GM12878 (cell line): ENCODE results near the gene USP31. TPM values are rescaled to one million over a fixed set of nuclear protein-coding genes. Genes with fewer than 3 reads are reported as not detected.

ENCODE experiments used
- ATAC-seq: fragments of 200-7000 bp; cut with Tn5 transposase; 3 replicates; pipeline ENCODE4 v1.9.1; 2020; ENCODE audit warnings: mild to moderate bottlenecking, moderate library complexity
- BruUV-seq: library from RNA; stranded (reverse); fragments of 400-500 nt; replicated peaks from 2 replicates; lab custom pipeline; 2021; lab: Mats Ljungman, UMichigan
- CTCF ChIA-PET: fragments of 300-600 bp; sonication (Branson Sonifier 250); formaldehyde crosslinking; extraction: SDS; loops from one replicate; lab custom pipeline; 2021; ENCODE audit warnings: inconsistent platforms; lab: Yijun Ruan, JAX
- POLR2A ChIA-PET: fragments of 350-600 bp; formaldehyde crosslinking; extraction: SDS; loops from one replicate; lab custom pipeline; 2021; ENCODE audit warnings: inconsistent platforms; lab: Charles Lee
- RAD21 ChIA-PET: fragments of 300-600 bp; sonication (Branson Sonifier 250); formaldehyde crosslinking; loops from one replicate; lab custom pipeline; 2023; ENCODE audit warnings: antibody characterized with exemption; ENCODE audit not compliant: unreplicated experiment; lab: Charles Lee
- SMC1A ChIA-PET: fragments of 300-600 bp; sonication (Branson Sonifier 250); formaldehyde crosslinking; loops from one replicate; lab custom pipeline; 2023; ENCODE audit not compliant: unreplicated experiment, uncharacterized antibody; lab: Charles Lee
- DNase-seq: peaks from one replicate; pipeline ENCODE4 v3.0.0-alpha.2; 2011; ENCODE audit warnings: low read depth, low spot score
- FAIRE-seq: peaks from 3 replicates; lab custom pipeline; 2011; peaks lifted over from hg19 to GRCh38; lab: Jason Lieb, UNC
- H2AFZ ChIP-seq: 2 replicates; pipeline ENCODE4 v1.6.0; 2011; ENCODE audit warnings: low read depth, low read length, control low read depth; ENCODE audit not compliant: control insufficient read depth
- H3K27ac ChIP-seq: 2 replicates; pipeline ENCODE4 v1.5.1; 2011; ENCODE audit warnings: control low read depth; ENCODE audit not compliant: control insufficient read depth, insufficient read depth
- H3K27me3 ChIP-seq, 2 experiments: replicated peaks in 1 of 2; 2 replicates each; pipeline versions ENCODE4 v1.6.0 to v1.6.1; 2011; ENCODE audit warnings: low read length in 1 of 2; ENCODE audit not compliant: control insufficient read depth in 2 of 2, insufficient read depth in 2 of 2
- H3K36me3 ChIP-seq, 2 experiments: 2 replicates each; pipeline ENCODE4 v1.5.1; 2011; ENCODE audit warnings: low read length in 1 of 2; ENCODE audit not compliant: control insufficient read depth in 2 of 2, insufficient read depth in 2 of 2
- H3K4me1 ChIP-seq: 2 replicates; pipeline ENCODE4 v1.6.1; 2011; ENCODE audit warnings: mild to moderate bottlenecking, low read length, moderate library complexity, mixed read lengths; ENCODE audit not compliant: control insufficient read depth, insufficient read depth
- H3K4me2 ChIP-seq: 2 replicates; pipeline ENCODE4 v1.6.0; 2011; ENCODE audit warnings: control low read depth; ENCODE audit not compliant: control insufficient read depth, insufficient read depth
- H3K4me3 ChIP-seq: fragments of 200-600 bp; sonication (generic); 2 replicates; pipeline ENCODE4 v1.5.1; 2016
- H3K79me2 ChIP-seq: 2 replicates; pipeline ENCODE4 v1.6.0; 2011; ENCODE audit warnings: low read length; ENCODE audit not compliant: control insufficient read depth, insufficient read depth
- H3K9ac ChIP-seq: 2 replicates; pipeline ENCODE4 v1.8.0; 2011; ENCODE audit warnings: low read length, control low read depth, mixed read lengths; ENCODE audit not compliant: control insufficient read depth, insufficient read depth
- H3K9me3 ChIP-seq: replicated peaks from 3 replicates; pipeline ENCODE4 v1.5.1; 2011; ENCODE audit warnings: mild to moderate bottlenecking, low read length; ENCODE audit not compliant: control insufficient read depth, insufficient read depth
- H4K20me1 ChIP-seq: 2 replicates; pipeline ENCODE4 v1.6.0; 2011; ENCODE audit not compliant: control insufficient read depth, insufficient read depth
- BACH1 ChIP-seq: fragments of 450-650 bp; IDR thresholded peaks from 2 replicates; pipeline ENCODE4 v1.6.1; 2017; ENCODE audit warnings: mild to moderate bottlenecking, borderline replicate concordance
- BMI1 ChIP-seq: fragments of 450-650 bp; IDR thresholded peaks from 2 replicates; pipeline ENCODE4 v1.6.1; 2016; ENCODE audit warnings: mild to moderate bottlenecking, moderate library complexity, borderline replicate concordance
- CBFB ChIP-seq: IDR thresholded peaks from 2 replicates; pipeline ENCODE4 v1.6.1; 2016; ENCODE audit warnings: antibody characterized with exemption, low read depth
- EGR1 ChIP-seq, 2 experiments: IDR thresholded peaks; 1 replicate in 1 of 2; 2 replicates in 1 of 2; pipeline ENCODE4 v1.6.1; 2011 to 2012; ENCODE audit warnings: low read depth in 2 of 2, low read length in 2 of 2, borderline replicate concordance in 1 of 2, mild to moderate bottlenecking in 1 of 2, moderate library complexity in 1 of 2
- ETV6 ChIP-seq, 2 experiments: fragments of 450-650 bp in 1 of 2; IDR thresholded peaks in 1 of 2; conservative IDR thresholded peaks in 1 of 2; 2 replicates each; pipeline ENCODE4 v1.6.1; 2014; ENCODE audit warnings: antibody characterized with exemption in 1 of 2, borderline replicate concordance in 1 of 2, low read depth in 1 of 2, mild to moderate bottlenecking in 1 of 2, moderate library complexity in 1 of 2
- HDAC6 ChIP-seq: fragments of 200-600 bp; sonication (generic); IDR thresholded peaks from one replicate; pipeline ENCODE4 v1.8.0; 2017; ENCODE audit warnings: antibody characterized with exemption; ENCODE audit not compliant: unreplicated experiment
- PAX5 ChIP-seq: IDR thresholded peaks from 2 replicates; pipeline ENCODE4 v1.6.1; 2011; ENCODE audit warnings: low read depth, low read length, borderline replicate concordance
- SPI1 ChIP-seq: IDR thresholded peaks from 2 replicates; pipeline ENCODE4 v1.6.1; 2011; ENCODE audit warnings: low read depth, mild to moderate bottlenecking, low read length, moderate library complexity, borderline replicate concordance; ENCODE audit not compliant: insufficient read depth
- STAT1 ChIP-seq: fragments of 450-650 bp; conservative IDR thresholded peaks from 2 replicates; pipeline ENCODE4 v1.6.1; 2014; ENCODE audit warnings: antibody characterized with exemption, mild to moderate bottlenecking
- TCF7 ChIP-seq: IDR thresholded peaks from 2 replicates; pipeline ENCODE4 v1.6.1; 2014; ENCODE audit warnings: antibody characterized with exemption, borderline replicate concordance
- WGBS: methylation state at CpG from one replicate; pipeline ENCODE4 v1.1.6; 2016; ENCODE audit warnings: low lambda C conversion rate; ENCODE audit not compliant: insufficient replicate concordance, insufficient coverage; ENCODE audit errors: missing lambda C conversion rate; 5-methylcytosine and 5-hydroxymethylcytosine counted together
- in situ Hi-C: fragments of 300-500 bp; cut with MboI; formaldehyde crosslinking; loops from 9 replicates; pipeline ENCODE4 v1.14.3; 2018; ENCODE audit warnings: mixed read lengths
- intact Hi-C: fragments of 100-400 bp; cut with micrococcal nuclease; formaldehyde crosslinking; loops from one replicate; pipeline ENCODE4 v1.14.2; 2022; ENCODE audit not compliant: unreplicated experiment
- polyA plus RNA-seq, 11 experiments: library from polyadenylated mRNA; depleted of rRNA in 4 of 11; unstranded in 6 of 11; stranded (reverse) in 5 of 11; fragments of >200 nt; fragmentation: Nextera tagmentation in 4 of 11; fragmentation: Illumina TruSeq in 1 of 11; extraction: Ambion mirVana in 4 of 11; extraction: Trizol in 1 of 11; gene quantifications; 1 replicate in 1 of 11; 2 replicates in 10 of 11; pipeline versions ENCODE4 v1.2.1 to v1.2.3, GENCODE V29; 2011 to 2016; ENCODE audit warnings: inconsistent platforms in 2 of 11, missing spikeins in 2 of 11, low read depth in 1 of 11
- total RNA-seq, 4 experiments: library from RNA; depleted of rRNA in 3 of 4; stranded (reverse); fragments of >200 nt in 3 of 4; fragmentation: Illumina TruSeq in 1 of 4; extraction: Trizol in 1 of 4; gene quantifications; 2 replicates each; pipeline versions ENCODE4 v1.2.1 to v1.2.3, GENCODE V29; 2013 to 2021
- TF ChIP-seq, protein P1 (sequence below): IDR thresholded peaks from 2 replicates; pipeline ENCODE4 v1.6.1; 2012; ENCODE audit warnings: improper control_type of control experiment, low read depth, low read length; ENCODE audit not compliant: insufficient replicate concordance
- TF ChIP-seq, protein P2 (sequence below): IDR thresholded peaks from 2 replicates; pipeline ENCODE4 v1.6.1; 2012; ENCODE audit warnings: low read depth, low read length, improper control_type of control experiment
- TF ChIP-seq, protein P3 (sequence below): fragments of 450-650 bp; formaldehyde crosslinking; IDR thresholded peaks from 2 replicates; pipeline ENCODE4 v1.4.0; 2020; ENCODE audit warnings: mild to moderate bottlenecking, moderate library complexity

USP31 gene
- total and polyA plus RNA-seq, 10 of the 15 experiments (the other 5 are each of a cell fraction or from before 2014, with no cell fraction given): 0.87 to 6.5 (median 3.2) TPM

DNA sequence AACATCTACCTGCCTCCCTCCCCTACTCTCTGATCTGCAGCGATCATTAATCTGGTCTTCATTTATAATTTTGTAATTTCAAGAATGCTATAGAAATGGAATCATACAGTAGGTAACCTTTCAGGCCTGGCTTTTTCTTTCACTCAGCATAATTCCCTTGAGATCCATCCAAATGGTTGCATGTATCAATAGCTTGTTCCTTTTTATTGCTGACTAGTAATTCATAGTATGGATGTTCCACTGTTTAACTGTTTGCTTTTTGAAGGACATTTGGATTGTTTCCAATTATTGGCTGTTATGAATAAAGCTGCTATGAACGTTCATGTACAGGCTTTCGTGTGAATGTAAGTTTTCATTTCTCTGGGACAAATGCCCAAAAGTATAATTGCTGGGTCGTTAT, 125.2 kb downstream of the USP31 start:
- Histone ChIP-seq H3K4me3 (no peak overlapping the region), H3K9ac (no peak overlapping the region), H3K4me1 (no peaks in the 10 kb centered on the region), H3K4me2 (no peak overlapping the region), H3K27ac (no peak overlapping the region), H3K79me2 (no peaks in the 10 kb centered on the region), H2AFZ (no peak overlapping the region), H3K36me3 (no peaks in the 10 kb centered on the region), H4K20me1 (no peaks in the 10 kb centered on the region), H3K27me3 (peaks cover 0 to 1% of the 10 kb centered on the region in 2 experiments; a peak in 1 of 4 replicates), H3K9me3 (no peaks in the 10 kb centered on the region)
- no TSS peak for BruUV-seq
- ATAC-seq: no peak
- no peak for DNase-seq
- in situ Hi-C loops: no loop called here
- FAIRE-seq: no peak
- RAD21 ChIA-PET: no interaction called here
- SMC1A ChIA-PET: interaction anchor here (1.0 kb wide), 1 partner anchor 26 kb away, joined by 5 read pairs; no protein-coding TSS in a partner anchor
- intact Hi-C loops: no loop called here
- 27% methylated on average over 4 of the region's 4 CpGs for WGBS
- CTCF ChIA-PET: no interaction called here
- POLR2A ChIA-PET: no interaction called here
- no peak for TF ChIP-seq HDAC6
- TF ChIP-seq BMI1: no peak
- TF ChIP-seq TCF7: no peak
- TF ChIP-seq ETV6 (conservative IDR thresholded peaks at IDR 0.05 in 1 of 2, IDR thresholded peaks at IDR 0.05 in 1 of 2; ENCODE audit: borderline replicate concordance in 1 of 2, low read depth in 1 of 2): no peak
- no peak for TF ChIP-seq SPI1
- TF ChIP-seq, protein P1, sequence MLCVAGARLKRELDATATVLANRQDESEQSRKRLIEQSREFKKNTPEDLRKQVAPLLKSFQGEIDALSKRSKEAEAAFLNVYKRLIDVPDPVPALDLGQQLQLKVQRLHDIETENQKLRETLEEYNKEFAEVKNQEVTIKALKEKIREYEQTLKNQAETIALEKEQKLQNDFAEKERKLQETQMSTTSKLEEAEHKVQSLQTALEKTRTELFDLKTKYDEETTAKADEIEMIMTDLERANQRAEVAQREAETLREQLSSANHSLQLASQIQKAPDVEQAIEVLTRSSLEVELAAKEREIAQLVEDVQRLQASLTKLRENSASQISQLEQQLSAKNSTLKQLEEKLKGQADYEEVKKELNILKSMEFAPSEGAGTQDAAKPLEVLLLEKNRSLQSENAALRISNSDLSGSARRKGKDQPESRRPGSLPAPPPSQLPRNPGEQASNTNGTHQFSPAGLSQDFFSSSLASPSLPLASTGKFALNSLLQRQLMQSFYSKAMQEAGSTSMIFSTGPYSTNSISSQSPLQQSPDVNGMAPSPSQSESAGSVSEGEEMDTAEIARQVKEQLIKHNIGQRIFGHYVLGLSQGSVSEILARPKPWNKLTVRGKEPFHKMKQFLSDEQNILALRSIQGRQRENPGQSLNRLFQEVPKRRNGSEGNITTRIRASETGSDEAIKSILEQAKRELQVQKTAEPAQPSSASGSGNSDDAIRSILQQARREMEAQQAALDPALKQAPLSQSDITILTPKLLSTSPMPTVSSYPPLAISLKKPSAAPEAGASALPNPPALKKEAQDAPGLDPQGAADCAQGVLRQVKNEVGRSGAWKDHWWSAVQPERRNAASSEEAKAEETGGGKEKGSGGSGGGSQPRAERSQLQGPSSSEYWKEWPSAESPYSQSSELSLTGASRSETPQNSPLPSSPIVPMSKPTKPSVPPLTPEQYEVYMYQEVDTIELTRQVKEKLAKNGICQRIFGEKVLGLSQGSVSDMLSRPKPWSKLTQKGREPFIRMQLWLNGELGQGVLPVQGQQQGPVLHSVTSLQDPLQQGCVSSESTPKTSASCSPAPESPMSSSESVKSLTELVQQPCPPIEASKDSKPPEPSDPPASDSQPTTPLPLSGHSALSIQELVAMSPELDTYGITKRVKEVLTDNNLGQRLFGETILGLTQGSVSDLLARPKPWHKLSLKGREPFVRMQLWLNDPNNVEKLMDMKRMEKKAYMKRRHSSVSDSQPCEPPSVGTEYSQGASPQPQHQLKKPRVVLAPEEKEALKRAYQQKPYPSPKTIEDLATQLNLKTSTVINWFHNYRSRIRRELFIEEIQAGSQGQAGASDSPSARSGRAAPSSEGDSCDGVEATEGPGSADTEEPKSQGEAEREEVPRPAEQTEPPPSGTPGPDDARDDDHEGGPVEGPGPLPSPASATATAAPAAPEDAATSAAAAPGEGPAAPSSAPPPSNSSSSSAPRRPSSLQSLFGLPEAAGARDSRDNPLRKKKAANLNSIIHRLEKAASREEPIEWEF: no peak
- no peak for TF ChIP-seq CBFB
- no peak for TF ChIP-seq STAT1
- TF ChIP-seq, protein P2, sequence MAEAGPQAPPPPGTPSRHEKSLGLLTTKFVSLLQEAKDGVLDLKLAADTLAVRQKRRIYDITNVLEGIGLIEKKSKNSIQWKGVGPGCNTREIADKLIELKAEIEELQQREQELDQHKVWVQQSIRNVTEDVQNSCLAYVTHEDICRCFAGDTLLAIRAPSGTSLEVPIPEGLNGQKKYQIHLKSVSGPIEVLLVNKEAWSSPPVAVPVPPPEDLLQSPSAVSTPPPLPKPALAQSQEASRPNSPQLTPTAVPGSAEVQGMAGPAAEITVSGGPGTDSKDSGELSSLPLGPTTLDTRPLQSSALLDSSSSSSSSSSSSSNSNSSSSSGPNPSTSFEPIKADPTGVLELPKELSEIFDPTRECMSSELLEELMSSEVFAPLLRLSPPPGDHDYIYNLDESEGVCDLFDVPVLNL: no peak
- TF ChIP-seq, protein P3, sequence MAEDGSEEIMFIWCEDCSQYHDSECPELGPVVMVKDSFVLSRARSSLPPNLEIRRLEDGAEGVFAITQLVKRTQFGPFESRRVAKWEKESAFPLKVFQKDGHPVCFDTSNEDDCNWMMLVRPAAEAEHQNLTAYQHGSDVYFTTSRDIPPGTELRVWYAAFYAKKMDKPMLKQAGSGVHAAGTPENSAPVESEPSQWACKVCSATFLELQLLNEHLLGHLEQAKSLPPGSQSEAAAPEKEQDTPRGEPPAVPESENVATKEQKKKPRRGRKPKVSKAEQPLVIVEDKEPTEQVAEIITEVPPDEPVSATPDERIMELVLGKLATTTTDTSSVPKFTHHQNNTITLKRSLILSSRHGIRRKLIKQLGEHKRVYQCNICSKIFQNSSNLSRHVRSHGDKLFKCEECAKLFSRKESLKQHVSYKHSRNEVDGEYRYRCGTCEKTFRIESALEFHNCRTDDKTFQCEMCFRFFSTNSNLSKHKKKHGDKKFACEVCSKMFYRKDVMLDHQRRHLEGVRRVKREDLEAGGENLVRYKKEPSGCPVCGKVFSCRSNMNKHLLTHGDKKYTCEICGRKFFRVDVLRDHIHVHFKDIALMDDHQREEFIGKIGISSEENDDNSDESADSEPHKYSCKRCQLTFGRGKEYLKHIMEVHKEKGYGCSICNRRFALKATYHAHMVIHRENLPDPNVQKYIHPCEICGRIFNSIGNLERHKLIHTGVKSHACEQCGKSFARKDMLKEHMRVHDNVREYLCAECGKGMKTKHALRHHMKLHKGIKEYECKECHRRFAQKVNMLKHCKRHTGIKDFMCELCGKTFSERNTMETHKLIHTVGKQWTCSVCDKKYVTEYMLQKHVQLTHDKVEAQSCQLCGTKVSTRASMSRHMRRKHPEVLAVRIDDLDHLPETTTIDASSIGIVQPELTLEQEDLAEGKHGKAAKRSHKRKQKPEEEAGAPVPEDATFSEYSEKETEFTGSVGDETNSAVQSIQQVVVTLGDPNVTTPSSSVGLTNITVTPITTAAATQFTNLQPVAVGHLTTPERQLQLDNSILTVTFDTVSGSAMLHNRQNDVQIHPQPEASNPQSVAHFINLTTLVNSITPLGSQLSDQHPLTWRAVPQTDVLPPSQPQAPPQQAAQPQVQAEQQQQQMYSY (CRISPR knock-in tag): no peak
- no peak for TF ChIP-seq EGR1 (IDR thresholded peaks at IDR 0.05; ENCODE audit: borderline replicate concordance in 1 of 2, low read depth in 2 of 2, low read length in 2 of 2)
- no peak for TF ChIP-seq BACH1
- TF ChIP-seq PAX5: no peak
